Trophoblast cell (in vitro differentiated cells and primary cell): ENCODE results near the gene MEF2D.

Experiments used
- DNase-seq, 2 donors: peaks; one replicate each; pipeline ENCODE4 v3.0.0-alpha.2; 2016
- H2AFZ ChIP-seq: 2 replicates; pipeline ENCODE4 v1.6.1; 2013; ENCODE audit warnings: low read length, moderate library complexity, mild to moderate bottlenecking; ENCODE audit not compliant: insufficient read depth, poor library complexity
- H2AK5ac ChIP-seq: 2 replicates; pipeline ENCODE4 v1.6.1; 2013; ENCODE audit warnings: mild to moderate bottlenecking, low read length
- H2BK120ac ChIP-seq: 2 replicates; pipeline ENCODE4 v1.6.1; 2013; ENCODE audit warnings: low read length, mild to moderate bottlenecking, moderate library complexity; ENCODE audit not compliant: insufficient read depth, poor library complexity
- H2BK12ac ChIP-seq: 2 replicates; pipeline ENCODE4 v1.6.1; 2013; ENCODE audit warnings: mild to moderate bottlenecking, low read length, moderate library complexity
- H2BK5ac ChIP-seq: 2 replicates; pipeline ENCODE4 v1.6.1; 2013; ENCODE audit warnings: low read length, low read depth, moderate library complexity, mild to moderate bottlenecking; ENCODE audit not compliant: poor library complexity
- H3K14ac ChIP-seq: 2 replicates; pipeline ENCODE4 v1.6.1; 2013; ENCODE audit warnings: mild to moderate bottlenecking, low read length
- H3K18ac ChIP-seq: 2 replicates; pipeline ENCODE4 v1.6.1; 2013; ENCODE audit warnings: mild to moderate bottlenecking, low read length
- H3K23ac ChIP-seq: 2 replicates; pipeline ENCODE4 v1.6.1; 2013; ENCODE audit warnings: low read length
- H3K27ac ChIP-seq: 2 replicates; pipeline ENCODE4 v1.5.1; 2013; ENCODE audit warnings: low read depth, mild to moderate bottlenecking, inconsistent platforms, low read length, moderate library complexity
- H3K27me3 ChIP-seq: 2 replicates; pipeline ENCODE4 v1.6.1; 2013; ENCODE audit warnings: inconsistent platforms, mild to moderate bottlenecking, low read length, moderate library complexity; ENCODE audit not compliant: insufficient read depth
- H3K36me3 ChIP-seq, 2 experiments: 1 replicate in 1 of 2; 2 replicates in 1 of 2; pipeline ENCODE4 v1.6.1; 2013; ENCODE audit warnings: low read length in 2 of 2, mild to moderate bottlenecking in 2 of 2, moderate library complexity in 1 of 2; ENCODE audit not compliant: insufficient read depth in 2 of 2, control insufficient read depth in 1 of 2
- H3K4ac ChIP-seq: 2 replicates; pipeline ENCODE4 v1.6.1; 2013; ENCODE audit warnings: low read depth, mild to moderate bottlenecking, low read length, moderate library complexity
- H3K4me1 ChIP-seq, 2 experiments: 1 replicate in 1 of 2; 2 replicates in 1 of 2; pipeline ENCODE4 v1.6.1; 2013; ENCODE audit warnings: low read length in 2 of 2, mild to moderate bottlenecking in 2 of 2, moderate library complexity in 1 of 2; ENCODE audit not compliant: insufficient read depth in 2 of 2, control insufficient read depth in 1 of 2
- H3K4me2 ChIP-seq: 2 replicates; pipeline ENCODE4 v1.6.1; 2013; ENCODE audit warnings: inconsistent platforms, mild to moderate bottlenecking, low read length, moderate library complexity
- H3K4me3 ChIP-seq: 2 replicates; pipeline ENCODE4 v1.5.1; 2013; ENCODE audit warnings: mild to moderate bottlenecking, low read depth, low read length, inconsistent platforms
- H3K79me1 ChIP-seq: one replicate; pipeline ENCODE4 v1.6.1; 2013; ENCODE audit warnings: low read length
- H3K79me2 ChIP-seq: 2 replicates; pipeline ENCODE4 v1.6.1; 2013; ENCODE audit warnings: low read length, mild to moderate bottlenecking; ENCODE audit not compliant: control insufficient read depth, insufficient read depth, poor library complexity
- H3K9ac ChIP-seq: 2 replicates; pipeline ENCODE4 v1.6.1; 2013; ENCODE audit warnings: mild to moderate bottlenecking, low read length
- H3K9me3 ChIP-seq: 2 replicates; pipeline ENCODE4 v1.6.1; 2013; ENCODE audit warnings: low read depth, mild to moderate bottlenecking, control low read depth, inconsistent platforms, low read length; ENCODE audit not compliant: insufficient read depth
- H4K12ac ChIP-seq: 2 replicates; pipeline ENCODE4 v1.6.1; 2013; ENCODE audit warnings: low read depth, mild to moderate bottlenecking, low read length, moderate library complexity
- H4K8ac ChIP-seq: 2 replicates; pipeline ENCODE4 v1.6.1; 2013; ENCODE audit warnings: low read depth, mild to moderate bottlenecking, low read length, moderate library complexity
- H4K91ac ChIP-seq: one replicate; pipeline ENCODE4 v1.6.1; 2013; ENCODE audit warnings: low read depth, mild to moderate bottlenecking, low read length, moderate library complexity
- WGBS: extraction: QIAGEN DNeasy Blood & Tissue Kit; methylation state at CpG from one replicate; pipeline ENCODE4 v1.1.7; 2013; ENCODE audit warnings: missing lambda C conversion rate; ENCODE audit not compliant: insufficient read length, insufficient coverage; ENCODE audit errors: extremely low coverage; 5-methylcytosine and 5-hydroxymethylcytosine counted together

Gene MEF2D

GRCh38 chr1:156421062-156421938 is 79.3 kb downstream of the MEF2D start:
- H2BK5ac ChIP-seq = peak overlapping the region; percentile 93
- peak overlapping the region; percentile 87 for H3K4me2 ChIP-seq
- peaks cover 29% of the 10 kb centered on the region for H3K79me1 ChIP-seq
- H3K9me3 ChIP-seq = peaks cover 2% of the 10 kb centered on the region
- peak overlapping the region; percentile 49 for H3K4ac ChIP-seq
- peaks cover 1 to 3% of the 10 kb centered on the region in 2 experiments for H3K36me3 ChIP-seq
- peaks cover 16% of the 10 kb centered on the region for H3K79me2 ChIP-seq
- H4K91ac ChIP-seq = peak overlapping the region; percentile 85
- H3K4me3 ChIP-seq = peak overlapping the region; percentile 70
- DNase-seq = peak; percentile 81 to 89
- peak overlapping the region; percentile 62 for H2BK12ac ChIP-seq
- peak overlapping the region; percentile 54 for H2AK5ac ChIP-seq
- H3K9ac ChIP-seq = peak overlapping the region; percentile 80
- H4K8ac ChIP-seq = peak overlapping the region; percentile 65
- peaks cover 33 to 44% of the 10 kb centered on the region in 2 experiments for H3K4me1 ChIP-seq
- H2BK120ac ChIP-seq = peak overlapping the region; percentile 93
- H2AFZ ChIP-seq = peak overlapping the region; percentile 87
- no peaks in the 10 kb centered on the region for H3K27me3 ChIP-seq
- peak overlapping the region; percentile 71 for H4K12ac ChIP-seq
- H3K18ac ChIP-seq = peak overlapping the region; percentile 99
- no peak overlapping the region for H3K23ac ChIP-seq
- peak overlapping the region; percentile 94 for H3K27ac ChIP-seq
- H3K14ac ChIP-seq = peak overlapping the region; percentile 96
- no CpG with 5 or more reads among the region's 69 CpGs for WGBS

GRCh38 chr1:156420205-156421061 is 80.1 kb downstream of the MEF2D start:
- Histone ChIP-seq H2BK5ac (peak overlapping the region; percentile 93), H3K4me3 (peak overlapping the region; percentile 62), H3K4ac (peak overlapping the region; percentile 49), H3K14ac (peak overlapping the region; percentile 96), H2AFZ (peak overlapping the region; percentile 82), H3K79me1 (peaks cover 29% of the 10 kb centered on the region), H3K4me2 (peak overlapping the region; percentile 87), H3K9ac (peak overlapping the region; percentile 80), H3K9me3 (no peaks in the 10 kb centered on the region), H4K8ac (peak overlapping the region; percentile 75), H4K91ac (peak overlapping the region; percentile 85), H3K36me3 (peaks cover 2 to 3% of the 10 kb centered on the region in 2 experiments), H2BK120ac (peak overlapping the region; percentile 93), H3K23ac (peak overlapping the region; percentile 25), H4K12ac (no peak overlapping the region), H2AK5ac (peak overlapping the region; percentile 26), H3K27me3 (no peaks in the 10 kb centered on the region), H2BK12ac (peak overlapping the region; percentile 62), H3K27ac (no peak overlapping the region), H3K4me1 (peaks cover 33 to 44% of the 10 kb centered on the region in 2 experiments), H3K79me2 (peaks cover 16% of the 10 kb centered on the region), H3K18ac (peak overlapping the region; percentile 99)
- DNase-seq = peak in 1 of 2 donors; percentile 34
- WGBS = no CpG with 5 or more reads among the region's 69 CpGs

DNA sequence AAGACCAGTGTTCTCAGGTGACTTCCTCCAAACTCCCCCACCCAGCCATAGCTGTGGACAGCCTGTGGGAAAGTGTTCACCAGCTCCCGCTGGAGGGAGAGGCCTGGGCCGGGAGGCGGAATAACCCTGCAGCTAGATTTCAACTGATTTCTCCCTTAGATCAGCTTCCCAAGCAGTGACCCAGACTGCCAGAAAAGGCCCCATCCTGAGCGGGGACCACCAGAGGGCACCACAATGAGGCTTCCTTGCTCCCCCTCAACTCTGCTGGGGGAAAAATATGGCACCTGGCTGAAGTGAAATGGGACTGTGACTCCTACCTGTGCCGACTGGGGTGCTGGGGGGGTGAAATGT is 80.7 kb downstream of the MEF2D start:
- Histone ChIP-seq H3K23ac (no peak overlapping the region), H2AFZ (peak overlapping the region; percentile 82), H3K4me3 (peak overlapping the region; percentile 62), H3K27me3 (no peaks in the 10 kb centered on the region), H4K8ac (peak overlapping the region; percentile 48), H2AK5ac (no peak overlapping the region), H3K14ac (peak overlapping the region; percentile 38), H3K36me3 (peaks cover 3% of the 10 kb centered on the region in 2 experiments), H4K91ac (peak overlapping the region; percentile 45), H3K4me1 (peaks cover 33 to 44% of the 10 kb centered on the region in 2 experiments), H2BK120ac (no peak overlapping the region), H3K79me1 (peaks cover 29% of the 10 kb centered on the region), H2BK12ac (no peak overlapping the region), H3K9me3 (no peaks in the 10 kb centered on the region), H4K12ac (no peak overlapping the region), H3K18ac (peak overlapping the region; percentile 42), H3K4ac (peak overlapping the region; percentile 49), H2BK5ac (peak overlapping the region; percentile 27), H3K9ac (no peak overlapping the region), H3K79me2 (peaks cover 16% of the 10 kb centered on the region), H3K27ac (no peak overlapping the region), H3K4me2 (peak overlapping the region; percentile 87)
- WGBS = no CpG with 5 or more reads among the region's 5 CpGs
- no peak for DNase-seq

- peaks cover 8% of the 10 kb centered on the region in 2 experiments for H3K36me3 ChIP-seq
- no peak overlapping the region for H4K91ac ChIP-seq
- no peak overlapping the region for H2BK5ac ChIP-seq
- no peak overlapping the region for H4K8ac ChIP-seq
- H3K79me2 ChIP-seq = peaks cover 16% of the 10 kb centered on the region
- H3K4me3 ChIP-seq = no peak overlapping the region
- H3K27ac ChIP-seq = no peak overlapping the region
- H3K4me2 ChIP-seq = no peak overlapping the region
- no peaks in the 10 kb centered on the region for H3K27me3 ChIP-seq
- peaks cover 28 to 39% of the 10 kb centered on the region in 2 experiments for H3K4me1 ChIP-seq
- H3K14ac ChIP-seq = no peak overlapping the region
- H2AFZ ChIP-seq = no peak overlapping the region
- H3K9ac ChIP-seq = no peak overlapping the region
- H3K4ac ChIP-seq = no peak overlapping the region
- no peak overlapping the region for H2AK5ac ChIP-seq
- H4K12ac ChIP-seq = no peak overlapping the region
- H3K23ac ChIP-seq = no peak overlapping the region
- no peak overlapping the region for H2BK12ac ChIP-seq
- no peaks in the 10 kb centered on the region for H3K9me3 ChIP-seq
- no peak for DNase-seq
- WGBS = no CpG with 5 or more reads among the region's 12 CpGs
- H2BK120ac ChIP-seq = no peak overlapping the region
- no peak overlapping the region for H3K18ac ChIP-seq
- H3K79me1 ChIP-seq = peaks cover 26% of the 10 kb centered on the region
Measured at GRCh38 chr1:156418416-156419070, 82.0 kb downstream of the MEF2D start.
